Renal pelvis (tissue), 4 donors: Measurements from ENCODE around the gene PPP1R3G. TPM values are rescaled to one million over a fixed set of nuclear protein-coding genes. Genes with fewer than 3 reads are reported as not detected.
A peak's percentile ranks its signal among the peaks of the same experiment; 100 is the strongest.
"Not testable (repeated sequence)": the region's sequence is repeated elsewhere in the genome, so short reads cannot be mapped to it uniquely, and the experiment has no call there.

Source experiments
- DNase-seq: peaks from one replicate; pipeline ENCODE4 v3.0.0-alpha.2; 2013
- polyA plus RNA-seq, 3 donors: library from polyadenylated mRNA; unstranded; fragments of 120-200 nt; gene quantifications; one replicate each; pipeline ENCODE4 v1.2.1, GENCODE V29; 2013; ENCODE audit not compliant: insufficient read length in 3 of 3

The PPP1R3G gene
- polyA plus RNA-seq, 3 donors: 1.7 to 2.6 (median 1.8) TPM

DNA sequence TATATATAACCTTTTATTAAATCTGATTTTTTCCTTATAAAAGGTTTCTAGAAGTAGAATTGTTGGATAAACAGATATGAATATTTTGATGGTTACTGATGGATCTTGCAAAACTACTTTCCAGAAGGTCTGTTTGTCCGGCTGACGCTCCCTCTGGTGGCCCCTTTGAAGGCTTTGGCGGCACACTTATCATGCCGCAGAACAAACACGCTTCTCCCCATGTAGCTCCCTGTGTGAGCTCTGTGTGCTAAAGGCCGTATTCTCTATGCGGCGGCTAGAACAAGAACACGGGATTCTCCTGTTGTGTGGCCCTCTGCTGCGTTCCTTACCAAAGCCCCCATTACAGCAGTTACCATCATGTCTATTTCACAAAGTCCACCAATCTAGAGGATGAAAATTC, 30.0 kb downstream of the PPP1R3G start:
- no peak for DNase-seq

DNA sequence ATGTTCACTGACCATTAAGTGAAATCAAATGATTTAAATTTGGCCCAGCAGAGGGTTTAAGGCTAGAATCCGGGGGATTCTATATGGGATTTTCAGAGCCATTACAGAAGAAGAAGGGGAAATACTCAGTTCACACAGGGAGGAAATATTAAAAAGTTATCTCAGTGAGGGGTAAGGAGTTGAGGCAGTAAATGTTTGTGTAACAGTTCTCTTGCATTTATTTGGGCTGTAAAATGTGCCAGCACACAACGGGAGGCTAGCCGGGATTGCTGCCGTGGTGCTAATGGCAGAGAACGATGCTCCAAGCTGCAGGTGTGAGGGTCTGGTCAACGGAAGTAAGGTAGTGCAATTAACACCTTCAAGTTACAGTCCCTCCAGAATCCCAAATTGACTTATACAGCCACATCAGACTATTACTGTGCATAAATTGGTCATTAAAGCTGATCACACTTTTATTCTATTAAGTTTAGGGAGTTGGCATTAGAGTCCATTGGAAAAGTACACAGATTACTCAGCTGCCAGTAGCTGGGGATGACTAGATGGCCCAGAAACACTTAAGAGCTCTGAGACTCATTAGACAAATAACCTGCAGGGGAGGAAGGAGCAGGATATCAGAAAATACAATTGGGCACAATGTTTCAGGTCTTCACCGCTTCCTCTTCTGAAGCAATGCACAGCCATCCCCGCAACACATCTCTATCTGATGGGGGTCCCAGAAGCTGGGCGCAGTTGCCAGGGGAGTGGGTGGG, 31.3 kb downstream of the PPP1R3G start:
- no peak for DNase-seq

DNA sequence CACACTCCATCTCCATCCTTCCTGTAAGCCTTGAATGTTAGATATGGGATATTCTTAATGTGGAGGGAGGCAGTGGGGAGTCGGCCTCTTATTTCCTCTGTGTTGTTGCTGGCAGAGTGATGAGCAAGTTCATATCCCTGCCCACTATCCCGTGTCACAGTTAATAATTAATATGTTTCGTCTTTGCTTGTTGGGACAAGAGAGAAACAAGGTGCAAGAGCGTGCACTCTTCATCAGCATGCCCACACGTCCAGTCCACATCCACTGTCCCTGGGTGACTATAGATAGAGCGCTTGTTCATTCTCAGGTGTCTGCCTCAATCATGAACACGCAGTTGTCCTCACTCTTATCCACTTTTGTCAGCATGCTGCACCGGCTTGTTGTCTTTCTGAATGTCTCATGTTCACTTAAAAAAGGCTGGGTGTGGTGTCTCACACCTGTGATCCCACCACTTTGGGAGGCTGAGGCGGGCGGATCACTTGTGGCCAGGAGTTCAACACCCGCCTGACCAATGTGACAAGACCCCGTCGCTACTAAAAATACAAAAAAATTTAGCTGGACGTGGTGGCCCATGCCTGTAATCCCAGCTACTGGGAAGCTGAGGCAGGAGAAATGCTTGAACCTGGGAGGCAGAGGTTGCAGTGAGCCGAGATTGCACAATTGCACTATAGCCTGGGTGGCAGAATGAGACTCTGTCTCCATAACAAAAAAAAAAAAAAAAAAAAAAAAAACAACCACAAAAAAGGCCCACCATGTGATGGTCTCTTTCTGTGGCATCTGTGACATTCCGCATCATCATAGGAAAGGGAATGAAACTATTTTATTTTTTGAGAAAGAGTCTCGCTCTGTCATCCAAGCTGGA, 34.2 kb downstream of the PPP1R3G start:
- no peak for DNase-seq

DNA sequence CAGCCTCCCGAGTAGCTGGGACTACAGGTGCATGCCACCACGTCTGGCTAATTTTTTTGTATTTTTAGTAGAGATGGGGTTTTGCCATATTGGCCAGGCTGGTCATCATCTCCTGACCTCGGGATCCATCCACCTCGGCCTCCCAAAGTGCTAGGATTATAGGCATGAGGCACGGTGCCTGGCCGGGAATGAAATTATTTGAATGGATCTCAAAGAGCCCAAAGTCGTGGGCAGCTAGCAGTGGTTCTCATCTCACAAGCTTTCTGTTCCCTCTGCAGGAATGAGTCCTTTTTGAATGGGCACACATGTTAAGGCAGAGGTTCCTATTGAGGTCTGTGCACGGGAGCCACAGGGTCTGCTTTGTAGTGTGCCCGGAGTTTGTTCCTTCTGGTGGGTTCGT, 34.9 kb downstream of the PPP1R3G start:
- DNase-seq: no peak

DNA sequence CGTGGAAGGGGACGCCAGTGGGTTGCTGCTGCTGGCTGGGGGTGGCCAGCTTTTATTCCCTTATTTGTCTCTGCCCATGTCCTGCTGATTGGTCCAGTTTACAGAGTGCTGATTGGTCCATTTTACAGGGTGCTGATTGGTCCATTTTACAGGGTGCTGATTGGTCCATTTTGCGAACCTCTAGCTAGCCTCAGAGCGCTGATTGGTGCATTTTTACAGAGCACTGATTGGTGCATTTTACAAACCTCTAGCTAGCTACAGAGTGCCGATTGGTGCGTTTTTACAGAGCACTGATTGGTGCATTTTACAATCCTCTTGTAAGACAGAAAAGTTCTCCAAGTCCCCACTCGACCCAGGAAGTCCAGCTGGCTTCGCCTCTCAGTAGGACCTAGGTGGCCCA, 35.4 kb downstream of the PPP1R3G start:
- DNase-seq: not testable (repeated sequence)

DNA sequence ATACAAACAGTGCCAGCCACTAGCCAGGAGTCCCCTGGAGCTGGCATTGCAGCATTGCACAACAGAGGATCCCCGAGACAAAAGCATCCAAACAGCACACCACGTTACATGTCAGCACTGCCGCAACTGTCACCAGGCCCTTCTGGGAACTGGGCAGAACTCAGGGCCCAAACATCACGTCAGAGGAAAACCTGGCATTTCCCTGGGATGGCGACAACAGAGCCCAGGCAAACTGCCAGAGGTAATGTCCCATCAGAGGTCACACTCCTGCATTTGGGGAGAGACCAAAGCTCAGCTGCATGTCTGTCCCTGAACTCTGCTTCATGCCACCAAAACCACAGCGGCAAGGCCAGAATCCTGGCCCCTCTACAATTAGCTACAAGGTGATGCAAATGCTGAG, 36.3 kb downstream of the PPP1R3G start:
- DNase-seq: no peak

DNA sequence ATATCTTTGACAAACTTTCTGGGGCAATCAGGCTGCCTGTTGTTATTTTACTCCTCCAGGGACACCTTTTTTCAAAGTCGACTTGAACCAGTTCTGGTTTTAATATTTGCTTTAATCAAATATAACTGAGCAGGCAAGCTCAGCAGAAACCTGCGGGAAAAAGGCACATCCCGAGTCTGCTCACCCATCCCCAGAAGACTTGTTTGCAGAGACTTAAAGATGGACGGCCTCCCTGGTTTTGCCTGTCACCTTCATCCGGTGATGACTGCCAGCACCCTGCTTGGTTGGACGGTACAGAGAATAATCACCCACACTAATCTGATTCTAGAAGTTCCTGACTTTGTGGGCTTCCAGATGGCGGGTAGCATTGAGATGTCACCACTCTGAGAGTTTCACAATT, 36.8 kb downstream of the PPP1R3G start:
- no peak for DNase-seq

DNA sequence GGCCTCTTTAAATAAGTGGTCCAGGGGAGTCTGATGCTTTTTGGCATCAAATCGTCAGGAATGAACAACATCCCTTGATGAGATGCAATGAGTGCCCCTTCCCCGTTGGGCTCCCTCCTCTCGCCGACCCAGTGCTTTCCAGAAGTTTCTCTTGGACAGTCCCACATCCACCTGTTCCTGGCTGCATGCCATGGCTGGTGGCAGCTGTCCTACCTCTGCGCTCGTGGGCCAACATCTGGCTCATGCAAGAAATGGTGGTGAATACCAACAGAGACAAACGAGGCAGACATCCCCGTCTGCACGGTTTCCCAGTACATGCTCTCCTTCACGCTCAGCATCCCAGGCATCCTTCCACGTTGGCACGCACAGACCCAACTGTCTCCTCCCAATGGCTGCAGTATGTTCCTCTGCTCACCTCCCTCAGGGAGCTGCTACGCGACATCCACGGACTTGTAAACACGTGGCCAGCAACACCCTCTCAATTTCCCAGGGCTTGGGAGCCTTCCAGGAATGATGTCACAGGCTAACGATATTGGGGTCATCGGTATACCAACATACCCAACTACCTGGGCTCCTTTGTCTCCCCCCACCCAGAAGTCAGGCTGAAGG, 37.5 kb downstream of the PPP1R3G start:
- no peak for DNase-seq

DNA sequence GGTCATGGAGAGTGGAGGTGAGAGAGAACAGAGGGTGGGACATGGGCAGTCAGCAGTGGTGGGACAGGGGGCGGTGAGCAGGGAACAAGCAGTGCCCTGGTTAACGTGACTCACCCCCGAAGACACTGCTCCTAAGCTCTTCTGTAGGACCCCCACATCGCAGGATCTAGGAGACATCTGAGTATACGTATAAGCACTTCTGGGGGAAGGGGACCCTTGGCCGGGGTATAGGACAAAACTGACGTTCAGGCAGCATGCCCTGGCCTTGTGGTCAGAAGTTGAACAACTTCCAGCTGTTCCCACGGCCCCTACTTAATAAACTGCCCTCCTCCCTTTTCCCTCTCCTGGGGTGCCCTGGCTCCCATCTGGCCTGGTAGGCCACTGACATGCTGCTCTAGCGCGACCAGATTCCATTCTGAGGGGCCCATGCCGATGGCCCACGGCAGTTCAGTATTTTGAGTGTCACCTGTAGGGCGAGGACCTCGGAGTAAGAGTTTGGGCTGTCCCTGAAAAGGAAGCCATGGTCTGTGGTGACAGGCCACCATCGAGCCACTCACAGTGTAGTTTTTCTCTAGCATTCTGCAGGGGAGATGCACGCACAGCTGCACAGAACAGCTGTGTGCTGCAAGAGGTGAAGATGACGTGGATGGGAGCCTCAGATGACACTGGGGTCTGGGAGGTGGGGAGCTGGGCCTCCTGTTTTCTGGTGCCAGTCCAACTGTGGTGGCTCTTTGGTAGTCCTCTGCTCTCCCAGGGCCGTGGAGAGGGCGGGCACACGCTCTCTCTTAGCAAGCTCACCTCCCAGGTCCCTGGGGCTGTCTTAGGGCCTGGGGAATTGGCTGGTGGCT, 38.4 kb downstream of the PPP1R3G start:
- DNase-seq: no peak

DNA sequence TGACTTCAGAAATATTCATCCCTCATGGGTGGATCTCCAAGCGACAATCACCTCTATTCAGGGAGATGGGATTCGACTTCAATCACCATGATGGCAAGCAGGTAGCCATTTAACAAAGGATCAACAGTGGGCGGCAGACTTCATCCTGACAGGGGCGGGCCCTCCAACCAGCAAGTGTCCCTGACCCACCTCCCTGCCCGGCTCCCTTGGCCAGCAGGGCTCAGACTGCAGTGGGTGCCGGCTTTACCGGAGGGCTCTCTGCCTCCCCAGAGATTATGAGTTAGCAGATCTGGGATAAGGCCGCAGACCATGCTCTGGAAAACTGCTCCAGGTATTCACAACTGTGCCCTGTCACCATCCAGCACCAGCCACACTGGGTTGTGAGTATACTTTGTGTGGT, 39.4 kb downstream of the PPP1R3G start:
- DNase-seq: no peak

DNA sequence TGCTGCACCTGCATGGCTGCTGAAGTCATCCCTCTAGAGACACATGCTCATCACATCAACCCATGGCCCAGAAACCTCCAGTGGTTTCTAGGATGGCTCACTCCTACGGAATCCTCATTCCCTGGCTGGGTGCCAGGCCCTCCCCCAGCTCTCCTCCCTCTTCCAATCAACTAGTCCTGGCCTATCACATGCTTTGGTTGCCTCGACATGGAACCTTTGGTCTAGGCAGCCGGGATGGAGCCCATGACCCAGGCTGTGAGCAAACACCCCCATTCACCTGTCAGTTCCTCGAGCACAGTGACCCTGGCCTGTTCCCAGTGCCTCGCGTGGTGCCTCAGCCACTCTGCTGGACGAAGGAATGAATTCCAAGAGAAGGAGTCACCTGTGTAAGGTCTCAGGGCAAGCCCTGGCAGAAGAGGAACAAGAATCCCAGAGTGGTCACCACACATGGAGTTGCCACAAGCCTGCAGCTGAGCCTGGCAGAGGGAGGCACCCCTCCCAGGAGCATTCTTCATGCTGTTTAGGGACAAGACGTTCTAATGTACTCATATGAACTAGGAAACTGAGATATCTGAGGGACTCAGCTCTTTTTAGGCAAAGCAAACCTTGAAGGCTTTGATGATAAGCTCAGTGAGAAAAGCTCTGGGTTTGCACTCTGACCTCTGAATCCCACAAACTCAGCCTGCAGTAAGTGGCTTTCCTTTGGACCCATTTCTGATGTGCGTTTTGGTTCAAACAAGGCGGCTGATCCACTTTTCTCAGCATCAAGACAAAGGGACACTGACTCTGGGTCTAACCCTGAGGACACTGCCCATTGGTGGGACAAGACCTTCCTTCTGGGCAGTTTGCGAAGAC, 40.2 kb downstream of the PPP1R3G start:
- no peak for DNase-seq

DNA sequence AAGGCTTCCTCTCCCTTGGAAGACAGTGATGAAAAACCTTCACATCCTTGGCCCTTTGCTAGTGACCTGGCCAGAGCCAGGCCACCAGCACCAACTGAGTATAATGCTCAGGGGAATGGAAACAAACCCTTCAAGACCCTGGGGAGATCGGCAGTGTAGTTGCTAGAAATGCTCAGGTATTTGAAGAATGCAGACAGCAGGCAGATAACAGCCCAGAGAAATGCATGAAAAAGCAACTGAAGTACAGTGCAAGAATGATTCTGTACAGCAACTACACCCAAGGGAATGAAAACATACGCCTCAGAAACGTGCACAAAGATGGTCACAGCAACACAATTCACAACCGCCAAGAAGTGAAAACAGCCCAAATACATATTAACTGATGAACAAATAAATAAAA, 41.1 kb downstream of the PPP1R3G start:
- no peak for DNase-seq

DNA sequence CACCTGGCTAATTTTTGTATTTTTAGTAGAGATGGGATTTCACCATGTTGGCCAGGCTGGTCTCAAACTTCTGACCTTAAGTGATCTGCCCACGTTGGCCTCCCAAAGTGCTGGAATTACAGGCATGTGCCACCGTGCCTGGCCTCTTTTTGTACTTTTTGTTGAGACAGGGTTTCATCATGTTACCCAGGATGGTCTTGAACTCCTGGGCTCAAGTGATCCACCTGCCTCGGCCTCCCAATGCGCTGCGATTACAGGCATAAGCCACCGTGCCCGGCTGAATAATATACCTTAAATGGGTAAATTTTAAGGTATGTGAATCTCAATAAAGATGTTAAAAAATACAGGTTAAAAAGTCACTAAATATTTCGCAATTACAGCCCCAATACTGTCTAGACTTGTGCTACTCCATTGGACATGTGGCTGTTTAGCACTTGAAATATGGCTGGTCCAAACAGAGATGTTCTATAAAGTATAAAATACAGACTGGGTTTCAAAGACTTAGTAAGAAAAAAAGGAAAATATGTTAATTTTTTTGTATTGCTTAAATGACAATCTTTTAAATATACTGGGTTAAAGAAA, 42.1 kb downstream of the PPP1R3G start:
- no peak for DNase-seq

DNA sequence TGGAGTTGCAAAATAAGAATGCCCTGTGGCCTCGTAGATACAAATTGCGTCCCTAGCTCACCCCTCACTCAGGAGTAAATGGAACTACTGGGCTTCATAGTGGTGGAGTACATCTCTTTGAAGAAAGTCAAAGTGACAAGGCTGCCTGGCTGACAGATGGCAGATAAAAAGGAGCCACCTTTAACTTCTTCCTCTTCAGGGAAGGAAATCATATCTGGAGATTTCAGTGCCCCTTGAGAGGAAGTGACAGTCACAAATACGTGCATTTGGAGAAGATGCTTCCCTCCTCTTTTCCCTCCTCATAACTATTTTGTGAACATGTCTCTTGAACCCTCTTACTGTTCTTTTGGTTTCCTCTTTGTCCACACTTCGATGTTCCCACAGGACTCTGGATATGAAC, 43.2 kb downstream of the PPP1R3G start:
- DNase-seq: no peak

DNA sequence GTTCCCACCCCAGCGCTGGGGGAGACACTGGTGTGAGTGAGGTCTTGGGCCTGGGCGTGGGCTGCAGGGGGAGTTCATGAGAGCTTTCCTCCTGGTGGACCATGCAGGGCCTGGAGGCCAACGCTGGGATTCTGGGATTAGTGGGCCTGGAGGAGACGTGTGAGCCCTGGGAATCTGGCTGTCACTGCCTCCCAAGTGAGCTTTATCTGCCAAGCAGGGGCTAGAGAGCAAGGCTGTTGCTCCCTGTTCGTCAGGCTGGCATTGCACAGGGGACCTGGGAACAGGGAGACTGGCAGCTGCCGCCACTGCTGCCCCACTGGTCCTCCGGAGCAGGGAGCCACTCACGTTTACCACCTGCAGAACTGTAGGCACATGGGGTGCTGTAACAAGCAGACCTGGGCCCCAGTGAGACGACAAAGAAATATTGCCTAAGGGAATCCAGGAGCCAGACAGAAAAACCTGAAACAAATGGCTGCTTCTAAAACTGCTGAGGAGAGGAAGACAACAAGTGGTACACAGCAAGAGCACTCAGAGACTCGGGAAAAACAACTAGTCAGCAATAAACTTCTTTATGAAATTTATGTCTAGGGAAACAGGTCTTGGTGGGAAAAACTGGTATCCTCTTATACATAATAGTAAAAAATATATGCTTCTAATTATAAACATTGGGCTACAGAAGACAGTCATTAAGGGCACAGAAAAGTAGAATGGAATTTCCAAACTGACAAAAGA, 45.2 kb downstream of the PPP1R3G start:
- DNase-seq: no peak

DNA sequence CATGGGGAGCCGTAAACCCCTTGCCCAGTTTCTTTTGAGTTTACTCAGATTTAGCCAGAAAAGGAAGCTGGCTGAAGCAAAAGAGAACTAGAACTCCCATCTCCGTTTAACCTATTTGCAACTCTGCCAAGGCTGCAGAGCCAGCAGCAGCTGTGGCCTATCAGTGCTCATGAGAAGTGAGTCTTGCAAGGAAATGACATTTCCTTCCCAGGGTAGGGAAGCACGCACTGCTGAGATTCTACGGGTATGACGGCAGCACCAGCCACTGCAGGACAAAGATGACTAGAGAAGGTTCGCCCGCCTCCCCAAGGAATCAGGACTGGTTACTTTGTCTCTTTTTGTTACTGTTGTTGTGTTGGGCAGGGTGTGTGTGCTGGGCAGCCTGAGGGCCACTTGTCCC, 47.6 kb downstream of the PPP1R3G start:
- peak; percentile 79 for DNase-seq

DNA sequence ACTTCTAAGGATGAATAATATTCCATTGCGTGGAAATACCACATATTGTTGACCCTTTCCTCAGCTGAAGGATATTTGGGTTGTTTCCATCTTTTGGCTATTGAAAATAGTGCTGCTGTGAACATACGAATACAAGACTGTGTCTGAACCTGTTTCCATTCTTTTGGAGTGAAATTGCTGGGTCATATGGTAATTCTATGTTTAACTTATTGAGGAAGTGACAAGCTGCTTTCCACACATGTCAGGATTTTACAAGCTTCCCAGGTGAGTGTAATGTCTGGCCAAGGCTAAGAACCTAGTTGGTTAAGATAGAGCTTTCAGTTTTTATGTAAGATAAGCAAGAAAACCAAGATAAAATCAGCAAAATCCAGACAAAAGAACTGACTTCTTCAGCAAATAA, 48.8 kb downstream of the PPP1R3G start:
- DNase-seq: no peak

DNA sequence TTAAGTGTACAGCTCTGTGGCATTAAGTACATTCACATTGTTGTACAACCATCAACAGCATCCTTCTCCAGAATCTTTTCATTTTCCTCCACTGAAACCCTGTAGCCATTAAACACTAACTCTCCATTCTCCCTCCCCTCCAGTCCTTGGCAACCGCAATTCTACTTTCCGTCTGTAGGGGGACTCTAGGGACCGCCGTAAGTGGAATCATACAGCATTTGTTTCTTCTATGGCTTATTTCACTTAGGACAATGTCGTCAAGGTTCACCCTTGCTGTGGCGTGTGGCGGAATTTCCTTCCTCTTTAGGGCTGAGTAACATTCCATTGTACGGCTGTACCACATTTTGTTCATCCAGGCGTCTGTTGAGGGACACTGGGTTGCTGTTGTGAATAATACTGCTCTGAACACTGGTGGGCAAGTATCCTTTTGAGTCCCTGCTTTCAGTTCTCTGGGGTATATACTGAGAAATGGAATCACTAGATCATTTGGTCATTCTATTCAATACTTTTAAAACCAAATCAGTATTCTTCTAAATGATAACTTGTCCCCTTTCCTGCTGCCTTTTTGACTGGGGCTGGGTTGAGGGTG, 50.7 kb downstream of the PPP1R3G start:
- DNase-seq: no peak

DNA sequence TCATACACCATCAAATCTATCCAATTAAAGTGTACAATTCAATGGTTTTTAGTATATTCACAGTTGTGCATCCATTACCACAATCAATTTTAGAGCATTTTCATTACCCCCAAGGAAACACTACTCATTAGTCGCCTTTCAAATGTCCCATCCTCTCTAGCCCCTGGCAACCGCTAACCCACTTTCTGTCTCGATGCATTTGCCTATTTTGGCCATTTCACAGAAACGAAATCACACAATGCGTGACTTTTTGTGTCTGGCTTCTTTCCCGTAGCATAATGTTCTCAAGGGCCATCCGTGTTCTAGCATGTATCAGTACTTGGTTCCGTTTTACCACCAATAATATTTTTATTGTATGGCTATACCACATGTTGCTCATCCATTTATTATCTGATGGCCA, 51.7 kb downstream of the PPP1R3G start:
- DNase-seq: no peak
